RPMI7951 (cell line): ENCODE results near the gene SDHAF2. TPM values are rescaled to one million over a fixed set of nuclear protein-coding genes. Genes with fewer than 3 reads are reported as not detected.

Experiments
- total RNA-seq: library from RNA; depleted of rRNA; stranded (reverse); fragments of >200 nt; shearing (Covaris generic); gene quantifications from 2 replicates; pipeline ENCODE4 v1.2.3, GENCODE V29; 2014; rRNA removed

Gene SDHAF2
- total RNA-seq, 1 experiment from 2014 or later = 45.8 TPM

Other genes starting within 250 kb of the SDHAF2 start
- 0.39 TPM in 1 of 2 replicates, not detected in the other for gene PGA3, start 226.6 kb upstream of the SDHAF2 start, total RNA-seq
- gene PGA4, start 207.8 kb upstream of the SDHAF2 start, total RNA-seq = not detected in 2 replicates
- gene PGA5, start 188.9 kb upstream of the SDHAF2 start, total RNA-seq = not detected in 2 replicates
- under 0.01 TPM in 1 of 2 replicates, not detected in the other for gene VWCE, start 134.8 kb upstream of the SDHAF2 start, total RNA-seq
- gene DDB1, start 97.0 kb upstream of the SDHAF2 start, total RNA-seq = 141 and 157 TPM in 2 replicates
- gene TKFC, start 96.9 kb upstream of the SDHAF2 start, total RNA-seq = 12.2 and 16.1 TPM in 2 replicates
- 58.5 and 64.4 TPM in 2 replicates for gene CYB561A3, start 68.2 kb upstream of the SDHAF2 start, total RNA-seq
- 62.4 and 99.0 TPM in 2 replicates for gene TMEM138, start 67.8 kb upstream of the SDHAF2 start, total RNA-seq
- gene TMEM216, start 37.5 kb upstream of the SDHAF2 start, total RNA-seq = 11.2 and 11.3 TPM in 2 replicates
- 34.3 and 44.0 TPM in 2 replicates for gene CPSF7, start 149 bp upstream of the SDHAF2 start, total RNA-seq
- gene LRRC10B, start 78.6 kb downstream of the SDHAF2 start, total RNA-seq = not detected in 2 replicates
- gene SYT7, start 151.0 kb downstream of the SDHAF2 start, total RNA-seq = 0.29 and 0.48 TPM in 2 replicates